GM12878 (cell line): ENCODE measurements around the gene MORF4L2. TPM values are rescaled to one million over a fixed set of nuclear protein-coding genes. Genes with fewer than 3 reads are reported as not detected.

Source experiments
- ATAC-seq: fragments of 200-7000 bp; cut with Tn5 transposase; 3 replicates; pipeline ENCODE4 v1.9.1; 2020; ENCODE audit warnings: mild to moderate bottlenecking, moderate library complexity
- BruUV-seq: library from RNA; stranded (reverse); fragments of 400-500 nt; replicated peaks from 2 replicates; lab custom pipeline; 2021; lab: Mats Ljungman, UMichigan
- CTCF ChIA-PET: fragments of 300-600 bp; sonication (Branson Sonifier 250); formaldehyde crosslinking; extraction: SDS; loops from one replicate; lab custom pipeline; 2021; ENCODE audit warnings: inconsistent platforms; lab: Yijun Ruan, JAX
- POLR2A ChIA-PET: fragments of 350-600 bp; formaldehyde crosslinking; extraction: SDS; loops from one replicate; lab custom pipeline; 2021; ENCODE audit warnings: inconsistent platforms; lab: Charles Lee
- RAD21 ChIA-PET: fragments of 300-600 bp; sonication (Branson Sonifier 250); formaldehyde crosslinking; loops from one replicate; lab custom pipeline; 2023; ENCODE audit warnings: antibody characterized with exemption; ENCODE audit not compliant: unreplicated experiment; lab: Charles Lee
- SMC1A ChIA-PET: fragments of 300-600 bp; sonication (Branson Sonifier 250); formaldehyde crosslinking; loops from one replicate; lab custom pipeline; 2023; ENCODE audit not compliant: unreplicated experiment, uncharacterized antibody; lab: Charles Lee
- DNase-seq: peaks from one replicate; pipeline ENCODE4 v3.0.0-alpha.2; 2011; ENCODE audit warnings: low read depth, low spot score
- FAIRE-seq: peaks from 3 replicates; lab custom pipeline; 2011; peaks lifted over from hg19 to GRCh38; lab: Jason Lieb, UNC
- H2AFZ ChIP-seq: 2 replicates; pipeline ENCODE4 v1.6.0; 2011; ENCODE audit warnings: low read depth, low read length, control low read depth; ENCODE audit not compliant: control insufficient read depth
- H3K27ac ChIP-seq: 2 replicates; pipeline ENCODE4 v1.5.1; 2011; ENCODE audit warnings: control low read depth; ENCODE audit not compliant: control insufficient read depth, insufficient read depth
- H3K27me3 ChIP-seq, 2 experiments: replicated peaks in 1 of 2; 2 replicates each; pipeline versions ENCODE4 v1.6.0 to v1.6.1; 2011; ENCODE audit warnings: low read length in 1 of 2; ENCODE audit not compliant: control insufficient read depth in 2 of 2, insufficient read depth in 2 of 2
- H3K36me3 ChIP-seq, 2 experiments: 2 replicates each; pipeline ENCODE4 v1.5.1; 2011; ENCODE audit warnings: low read length in 1 of 2; ENCODE audit not compliant: control insufficient read depth in 2 of 2, insufficient read depth in 2 of 2
- H3K4me1 ChIP-seq: 2 replicates; pipeline ENCODE4 v1.6.1; 2011; ENCODE audit warnings: mild to moderate bottlenecking, low read length, moderate library complexity, mixed read lengths; ENCODE audit not compliant: control insufficient read depth, insufficient read depth
- H3K4me2 ChIP-seq: 2 replicates; pipeline ENCODE4 v1.6.0; 2011; ENCODE audit warnings: control low read depth; ENCODE audit not compliant: control insufficient read depth, insufficient read depth
- H3K4me3 ChIP-seq: fragments of 200-600 bp; sonication (generic); 2 replicates; pipeline ENCODE4 v1.5.1; 2016
- H3K79me2 ChIP-seq: 2 replicates; pipeline ENCODE4 v1.6.0; 2011; ENCODE audit warnings: low read length; ENCODE audit not compliant: control insufficient read depth, insufficient read depth
- H3K9ac ChIP-seq: 2 replicates; pipeline ENCODE4 v1.8.0; 2011; ENCODE audit warnings: low read length, control low read depth, mixed read lengths; ENCODE audit not compliant: control insufficient read depth, insufficient read depth
- H3K9me3 ChIP-seq: replicated peaks from 3 replicates; pipeline ENCODE4 v1.5.1; 2011; ENCODE audit warnings: mild to moderate bottlenecking, low read length; ENCODE audit not compliant: control insufficient read depth, insufficient read depth
- H4K20me1 ChIP-seq: 2 replicates; pipeline ENCODE4 v1.6.0; 2011; ENCODE audit not compliant: control insufficient read depth, insufficient read depth
- BHLHE40 ChIP-seq, 2 experiments: fragments of 450-650 bp in 1 of 2; IDR thresholded peaks; 2 replicates each; pipeline ENCODE4 v1.6.1; 2011 to 2017; ENCODE audit warnings: low read depth in 2 of 2, borderline replicate concordance in 1 of 2, improper control_type of control experiment in 1 of 2, low read length in 1 of 2, mild to moderate bottlenecking in 1 of 2
- CHD1 ChIP-seq: IDR thresholded peaks from 2 replicates; pipeline ENCODE4 v1.6.1; 2012; ENCODE audit warnings: low read depth, low read length, improper control_type of control experiment
- FOS ChIP-seq: IDR thresholded peaks from 3 replicates; pipeline ENCODE4 v1.6.1; 2011; ENCODE audit warnings: borderline replicate concordance; ENCODE audit not compliant: insufficient read length; ENCODE audit errors: extremely low read depth
- FOXK2 ChIP-seq: fragments of 450-650 bp; IDR thresholded peaks from 2 replicates; pipeline ENCODE4 v1.6.1; 2017; ENCODE audit warnings: mild to moderate bottlenecking, moderate library complexity
- HCFC1 ChIP-seq: fragments of 150-350 bp; IDR thresholded peaks from 2 replicates; pipeline ENCODE4 v1.6.1; 2014; ENCODE audit warnings: low read length
- IKZF2 ChIP-seq, 2 experiments: fragments of 450-650 bp; IDR thresholded peaks; 2 replicates each; pipeline ENCODE4 v1.6.1; 2017; ENCODE audit warnings: mild to moderate bottlenecking in 2 of 2, moderate library complexity in 2 of 2
- SP1 ChIP-seq: IDR thresholded peaks from one replicate; pipeline ENCODE4 v1.6.1; 2011; ENCODE audit warnings: low read depth, low read length
- YY1 ChIP-seq: IDR thresholded peaks from 2 replicates; pipeline ENCODE4 v1.6.1; 2011; ENCODE audit warnings: low read depth, mild to moderate bottlenecking, low read length
- ZNF274 ChIP-seq: IDR thresholded peaks from one replicate; pipeline ENCODE4 v1.8.0; 2011; ENCODE audit not compliant: insufficient read length, insufficient read depth
- WGBS: methylation state at CpG from one replicate; pipeline ENCODE4 v1.1.6; 2016; ENCODE audit warnings: low lambda C conversion rate; ENCODE audit not compliant: insufficient replicate concordance, insufficient coverage; ENCODE audit errors: missing lambda C conversion rate; 5-methylcytosine and 5-hydroxymethylcytosine counted together
- in situ Hi-C: fragments of 300-500 bp; cut with MboI; formaldehyde crosslinking; loops from 9 replicates; pipeline ENCODE4 v1.14.3; 2018; ENCODE audit warnings: mixed read lengths
- intact Hi-C: fragments of 100-400 bp; cut with micrococcal nuclease; formaldehyde crosslinking; loops from one replicate; pipeline ENCODE4 v1.14.2; 2022; ENCODE audit not compliant: unreplicated experiment
- polyA plus RNA-seq, 11 experiments: library from polyadenylated mRNA; depleted of rRNA in 4 of 11; unstranded in 6 of 11; stranded (reverse) in 5 of 11; fragments of >200 nt; fragmentation: Nextera tagmentation in 4 of 11; fragmentation: Illumina TruSeq in 1 of 11; extraction: Ambion mirVana in 4 of 11; extraction: Trizol in 1 of 11; gene quantifications; 1 replicate in 1 of 11; 2 replicates in 10 of 11; pipeline versions ENCODE4 v1.2.1 to v1.2.3, GENCODE V29; 2011 to 2016; ENCODE audit warnings: inconsistent platforms in 2 of 11, missing spikeins in 2 of 11, low read depth in 1 of 11
- total RNA-seq, 4 experiments: library from RNA; depleted of rRNA in 3 of 4; stranded (reverse); fragments of >200 nt in 3 of 4; fragmentation: Illumina TruSeq in 1 of 4; extraction: Trizol in 1 of 4; gene quantifications; 2 replicates each; pipeline versions ENCODE4 v1.2.1 to v1.2.3, GENCODE V29; 2013 to 2021
- TF ChIP-seq, protein P1 (sequence below): fragments of 150-350 bp; IDR thresholded peaks from 2 replicates; pipeline ENCODE4 v1.6.1; 2016; ENCODE audit warnings: low read depth, low read length
- TF ChIP-seq, protein P2 (sequence below): fragments of 450-650 bp; IDR thresholded peaks from 2 replicates; pipeline ENCODE4 v1.6.1; 2018; ENCODE audit warnings: borderline replicate concordance, mild to moderate bottlenecking; ENCODE audit not compliant: partially characterized antibody
- TF ChIP-seq, protein P3 (sequence below): fragments of 450-650 bp; IDR thresholded peaks from 2 replicates; pipeline ENCODE4 v1.6.1; 2016; ENCODE audit warnings: mild to moderate bottlenecking

Gene MORF4L2
- total and polyA plus RNA-seq, 10 of the 15 experiments (the other 5 are each of a cell fraction or from before 2014, with no cell fraction given), result 118 to 311 (median 199) TPM

DNA sequence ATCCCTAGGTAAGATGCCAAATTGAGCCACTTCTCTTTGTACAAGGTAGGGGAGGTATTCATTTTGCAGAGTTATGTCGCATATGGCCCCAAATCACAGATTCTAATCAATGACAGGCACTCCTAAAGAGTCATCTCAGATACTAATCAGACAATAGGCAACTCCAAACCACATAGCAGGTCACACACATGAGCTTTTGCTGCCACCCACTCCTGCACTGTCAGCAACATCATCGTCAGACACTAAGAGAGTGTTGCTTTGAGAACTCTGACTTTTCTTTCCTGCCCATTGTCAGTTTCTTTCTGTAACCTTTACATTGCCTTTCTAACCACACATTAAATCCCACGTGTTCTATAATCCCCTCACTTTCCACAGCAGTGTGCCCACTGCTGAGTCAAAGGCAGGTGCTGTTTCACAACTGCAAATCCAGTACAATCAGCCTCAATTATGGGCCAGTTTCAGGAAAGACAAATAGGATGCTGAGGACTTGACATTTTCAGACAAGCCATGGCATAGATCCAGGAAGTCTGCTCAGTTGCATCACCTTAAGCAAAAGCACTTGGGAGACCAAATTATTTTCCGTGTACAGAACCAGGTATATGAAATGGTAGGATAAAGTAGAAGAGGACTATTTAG lies 47.7 kb upstream of the MORF4L2 start:
- intact Hi-C loops (no loop called here), in situ Hi-C loops (no loop called here)
- H3K9ac ChIP-seq, result no peak overlapping the region
- POLR2A ChIA-PET, result no interaction called here
- CTCF ChIA-PET, result interaction anchor here (1.9 kb wide), 1 partner anchor 14 kb away, joined by 4 read pairs; no protein-coding TSS in a partner anchor
- FAIRE-seq (no peak), DNase-seq (no peak), ATAC-seq (no peak)
- H3K4me2 ChIP-seq, result no peak overlapping the region
- no peaks in the 10 kb centered on the region for H3K4me1 ChIP-seq
- BruUV-seq, result no TSS peak
- H3K27ac ChIP-seq, result no peak overlapping the region
- H3K36me3 ChIP-seq, result no peaks in the 10 kb centered on the region
- SMC1A ChIA-PET, result interaction anchor here (0.7 kb wide), 1 partner anchor 24 kb away, joined by 3 read pairs; the partner anchor contains the start of gene TMEM31
- no peaks in the 10 kb centered on the region for H3K79me2 ChIP-seq
- no peak overlapping the region for H3K4me3 ChIP-seq
- WGBS, result 10% methylated on average over 4 of the region's 4 CpGs
- no peak overlapping the region for H2AFZ ChIP-seq
- no peaks in the 10 kb centered on the region for H3K9me3 ChIP-seq
- no peaks in the 10 kb centered on the region for H3K27me3 ChIP-seq
- RAD21 ChIA-PET, result no interaction called here
- H4K20me1 ChIP-seq, result no peaks in the 10 kb centered on the region
- TF ChIP-seq BHLHE40 (IDR thresholded peaks at IDR 0.05; ENCODE audit: borderline replicate concordance in 1 of 2, low read depth in 2 of 2, low read length in 1 of 2) (no peak), IKZF2 (IDR thresholded peaks at IDR 0.05) (no peak), ZNF274 (no peak), FOS (no peak), HCFC1 (no peak), FOXK2 (no peak), YY1 (no peak), CHD1 (no peak), SP1 (no peak)
- TF ChIP-seq, protein P1, sequence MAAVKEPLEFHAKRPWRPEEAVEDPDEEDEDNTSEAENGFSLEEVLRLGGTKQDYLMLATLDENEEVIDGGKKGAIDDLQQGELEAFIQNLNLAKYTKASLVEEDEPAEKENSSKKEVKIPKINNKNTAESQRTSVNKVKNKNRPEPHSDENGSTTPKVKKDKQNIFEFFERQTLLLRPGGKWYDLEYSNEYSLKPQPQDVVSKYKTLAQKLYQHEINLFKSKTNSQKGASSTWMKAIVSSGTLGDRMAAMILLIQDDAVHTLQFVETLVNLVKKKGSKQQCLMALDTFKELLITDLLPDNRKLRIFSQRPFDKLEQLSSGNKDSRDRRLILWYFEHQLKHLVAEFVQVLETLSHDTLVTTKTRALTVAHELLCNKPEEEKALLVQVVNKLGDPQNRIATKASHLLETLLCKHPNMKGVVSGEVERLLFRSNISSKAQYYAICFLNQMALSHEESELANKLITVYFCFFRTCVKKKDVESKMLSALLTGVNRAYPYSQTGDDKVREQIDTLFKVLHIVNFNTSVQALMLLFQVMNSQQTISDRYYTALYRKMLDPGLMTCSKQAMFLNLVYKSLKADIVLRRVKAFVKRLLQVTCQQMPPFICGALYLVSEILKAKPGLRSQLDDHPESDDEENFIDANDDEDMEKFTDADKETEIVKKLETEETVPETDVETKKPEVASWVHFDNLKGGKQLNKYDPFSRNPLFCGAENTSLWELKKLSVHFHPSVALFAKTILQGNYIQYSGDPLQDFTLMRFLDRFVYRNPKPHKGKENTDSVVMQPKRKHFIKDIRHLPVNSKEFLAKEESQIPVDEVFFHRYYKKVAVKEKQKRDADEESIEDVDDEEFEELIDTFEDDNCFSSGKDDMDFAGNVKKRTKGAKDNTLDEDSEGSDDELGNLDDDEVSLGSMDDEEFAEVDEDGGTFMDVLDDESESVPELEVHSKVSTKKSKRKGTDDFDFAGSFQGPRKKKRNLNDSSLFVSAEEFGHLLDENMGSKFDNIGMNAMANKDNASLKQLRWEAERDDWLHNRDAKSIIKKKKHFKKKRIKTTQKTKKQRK, result no peak
- TF ChIP-seq, protein P2, sequence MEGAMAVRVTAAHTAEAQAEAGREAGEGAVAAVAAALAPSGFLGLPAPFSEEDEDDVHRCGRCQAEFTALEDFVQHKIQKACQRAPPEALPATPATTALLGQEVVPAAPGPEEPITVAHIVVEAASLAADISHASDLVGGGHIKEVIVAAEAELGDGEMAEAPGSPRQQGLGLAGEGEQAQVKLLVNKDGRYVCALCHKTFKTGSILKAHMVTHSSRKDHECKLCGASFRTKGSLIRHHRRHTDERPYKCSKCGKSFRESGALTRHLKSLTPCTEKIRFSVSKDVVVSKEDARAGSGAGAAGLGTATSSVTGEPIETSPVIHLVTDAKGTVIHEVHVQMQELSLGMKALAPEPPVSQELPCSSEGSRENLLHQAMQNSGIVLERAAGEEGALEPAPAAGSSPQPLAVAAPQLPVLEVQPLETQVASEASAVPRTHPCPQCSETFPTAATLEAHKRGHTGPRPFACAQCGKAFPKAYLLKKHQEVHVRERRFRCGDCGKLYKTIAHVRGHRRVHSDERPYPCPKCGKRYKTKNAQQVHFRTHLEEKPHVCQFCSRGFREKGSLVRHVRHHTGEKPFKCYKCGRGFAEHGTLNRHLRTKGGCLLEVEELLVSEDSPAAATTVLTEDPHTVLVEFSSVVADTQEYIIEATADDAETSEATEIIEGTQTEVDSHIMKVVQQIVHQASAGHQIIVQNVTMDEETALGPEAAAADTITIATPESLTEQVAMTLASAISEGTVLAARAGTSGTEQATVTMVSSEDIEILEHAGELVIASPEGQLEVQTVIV, result no peak
- TF ChIP-seq, protein P3, sequence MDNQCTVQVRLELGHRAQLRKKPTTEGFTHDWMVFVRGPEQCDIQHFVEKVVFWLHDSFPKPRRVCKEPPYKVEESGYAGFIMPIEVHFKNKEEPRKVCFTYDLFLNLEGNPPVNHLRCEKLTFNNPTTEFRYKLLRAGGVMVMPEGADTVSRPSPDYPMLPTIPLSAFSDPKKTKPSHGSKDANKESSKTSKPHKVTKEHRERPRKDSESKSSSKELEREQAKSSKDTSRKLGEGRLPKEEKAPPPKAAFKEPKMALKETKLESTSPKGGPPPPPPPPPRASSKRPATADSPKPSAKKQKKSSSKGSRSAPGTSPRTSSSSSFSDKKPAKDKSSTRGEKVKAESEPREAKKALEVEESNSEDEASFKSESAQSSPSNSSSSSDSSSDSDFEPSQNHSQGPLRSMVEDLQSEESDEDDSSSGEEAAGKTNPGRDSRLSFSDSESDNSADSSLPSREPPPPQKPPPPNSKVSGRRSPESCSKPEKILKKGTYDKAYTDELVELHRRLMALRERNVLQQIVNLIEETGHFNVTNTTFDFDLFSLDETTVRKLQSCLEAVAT, result no peak
